ENCODE data around the gene ABCB8.

GRCh38 chr7:151062399-151063211, 34.4 kb downstream of the ABCB8 start:
- TF ChIP-seq POLR2A (IDR thresholded peaks at IDR 0.05; ENCODE audit: low read depth, low read length) (no peak), POLR2AphosphoS5 (IDR thresholded peaks at IDR 0.05; ENCODE audit: insufficient read depth, low read depth, low read length) (no peak), CTCF (IDR thresholded peaks at IDR 0.05; ENCODE audit: extremely low read depth in 1 of 2, insufficient read depth in 1 of 2, low read depth in 1 of 2, low read length in 2 of 2) (no peak), MAX (IDR thresholded peaks at IDR 0.05; ENCODE audit: insufficient read depth, insufficient read length) (peak; percentile 29), JUN (IDR thresholded peaks at IDR 0.05; ENCODE audit: borderline replicate concordance, insufficient read depth, insufficient read length, low read depth) (no peak), EZH2 (IDR thresholded peaks at IDR 0.05; ENCODE audit: borderline replicate concordance, low read depth, low read length, severe bottlenecking) (no peak), MYC (IDR thresholded peaks at IDR 0.05; ENCODE audit: low read depth, low read length) (no peak)

All from endothelial cell of umbilical vein (primary cell).